Breast epithelium (tissue), 4 donors: ENCODE data around the gene LNX1. TPM values are rescaled to one million over a fixed set of nuclear protein-coding genes. Genes with fewer than 3 reads are reported as not detected.

ENCODE experiments used
- DNase-seq, 2 donors: peaks; one replicate each; pipeline ENCODE4 v3.0.0-alpha.2; 2019; ENCODE audit warnings: low spot score in 2 of 2
- H3K27ac ChIP-seq, 2 donors: fragments of 200-600 bp; sonication (generic) in 1 of 2; one replicate each; pipeline ENCODE4 v1.5.1; 2016 to 2019; ENCODE audit warnings: mild to moderate bottlenecking in 1 of 2
- H3K27me3 ChIP-seq, 2 donors: fragments of 200-600 bp; sonication (generic) in 1 of 2; one replicate each; pipeline versions ENCODE4 v1.5.1 to v1.6.0; 2017 to 2019; ENCODE audit warnings: control low read depth in 1 of 2, mild to moderate bottlenecking in 1 of 2
- H3K36me3 ChIP-seq: fragments of 200-600 bp; one replicate; pipeline ENCODE4 v1.5.1; 2019
- H3K4me1 ChIP-seq, 2 donors: fragments of 200-600 bp; sonication (generic); one replicate each; pipeline ENCODE4 v1.5.1; 2016 to 2019; ENCODE audit warnings: control low read depth in 1 of 2
- H3K4me3 ChIP-seq, 3 donors: fragments of 200-600 bp; sonication (generic); 1 replicate in 2 of 3; 2 replicates in 1 of 3; pipeline ENCODE4 v1.5.1; 2016 to 2019; ENCODE audit warnings: mild to moderate bottlenecking in 3 of 3, moderate library complexity in 2 of 3
- H3K9me3 ChIP-seq, 2 donors: fragments of 200-600 bp; sonication (generic) in 1 of 2; one replicate each; pipeline ENCODE4 v1.5.1; 2016 to 2019; ENCODE audit warnings: control low read depth in 1 of 2
- CTCF ChIP-seq, 3 donors: fragments of 450-650 bp; IDR thresholded peaks; one replicate each; pipeline ENCODE4 v1.5.1; 2016 to 2017; ENCODE audit warnings: antibody characterized with exemption in 3 of 3, mild to moderate bottlenecking in 3 of 3, moderate library complexity in 3 of 3
- POLR2A ChIP-seq: fragments of 450-650 bp; IDR thresholded peaks from one replicate; pipeline ENCODE4 v1.6.1; 2016; ENCODE audit warnings: antibody characterized with exemption, mild to moderate bottlenecking, moderate library complexity
- POLR2AphosphoS5 ChIP-seq, 3 donors: sonication (generic); formaldehyde crosslinking; IDR thresholded peaks; one replicate each; pipeline ENCODE4 v1.6.1; 2017; ENCODE audit warnings: antibody characterized with exemption in 3 of 3
- intact Hi-C: fragments of 100-400 bp; cut with DNase I; formaldehyde crosslinking; loops from one replicate; pipeline ENCODE4 v1.15.1; 2023; ENCODE audit warnings: low total_unique reads
- total RNA-seq, 3 donors: library from RNA; depleted of rRNA; stranded (reverse); fragments of >200 nt; gene quantifications; one replicate each; pipeline ENCODE4 v1.1.0, GENCODE V29; 2016

The LNX1 gene
- total RNA-seq, 3 donors from 2014 or later = 19.7 to 22.6 (median 22.5) TPM

GRCh38 chr4:53622739-53623151, 31.5 kb upstream of the LNX1 start:
- TF ChIP-seq POLR2A (no peak), CTCF (IDR thresholded peaks at IDR 0.05) (no peak), POLR2AphosphoS5 (IDR thresholded peaks at IDR 0.05) (no peak)
- no peak overlapping the region for H3K27ac ChIP-seq
- H3K4me1 ChIP-seq = no peaks in the 10 kb centered on the region
- no peak for DNase-seq
- no peak overlapping the region for H3K4me3 ChIP-seq
- no peaks in the 10 kb centered on the region for H3K36me3 ChIP-seq
- no peaks in the 10 kb centered on the region for H3K9me3 ChIP-seq
- intact Hi-C loops = no loop called here
- H3K27me3 ChIP-seq = no peaks in the 10 kb centered on the region

- H3K4me3 ChIP-seq = no peak overlapping the region
- H3K4me1 ChIP-seq = no peaks in the 10 kb centered on the region
- no peaks in the 10 kb centered on the region for H3K36me3 ChIP-seq
- H3K27me3 ChIP-seq = no peaks in the 10 kb centered on the region
- no peaks in the 10 kb centered on the region for H3K9me3 ChIP-seq
- no peak overlapping the region for H3K27ac ChIP-seq
- intact Hi-C loops = no loop called here
- no peak for DNase-seq
- TF ChIP-seq CTCF (IDR thresholded peaks at IDR 0.05) = no peak
- no peak for TF ChIP-seq POLR2AphosphoS5 (IDR thresholded peaks at IDR 0.05)
- no peak for TF ChIP-seq POLR2A
Observed at GRCh38 chr4:53620956-53621355, 29.7 kb upstream of the LNX1 start.

- intact Hi-C loops = no loop called here
- H3K4me1 ChIP-seq = no peaks in the 10 kb centered on the region
- H3K27ac ChIP-seq = no peak overlapping the region
- H3K9me3 ChIP-seq = no peaks in the 10 kb centered on the region
- TF ChIP-seq POLR2AphosphoS5 (IDR thresholded peaks at IDR 0.05) = no peak
- no peak for TF ChIP-seq CTCF (IDR thresholded peaks at IDR 0.05)
- TF ChIP-seq POLR2A = no peak
- no peaks in the 10 kb centered on the region for H3K36me3 ChIP-seq
- H3K27me3 ChIP-seq = no peaks in the 10 kb centered on the region
- no peak for DNase-seq
- no peak overlapping the region for H3K4me3 ChIP-seq
Observed at GRCh38 chr4:53619431-53619830, 28.1 kb upstream of the LNX1 start.

GRCh38 chr4:53618321-53618720, 27.0 kb upstream of the LNX1 start:
- H3K9me3 ChIP-seq = no peaks in the 10 kb centered on the region
- no peak for DNase-seq
- H3K4me1 ChIP-seq = no peaks in the 10 kb centered on the region
- H3K36me3 ChIP-seq = no peaks in the 10 kb centered on the region
- no peak overlapping the region for H3K27ac ChIP-seq
- no peak overlapping the region for H3K4me3 ChIP-seq
- TF ChIP-seq CTCF (IDR thresholded peaks at IDR 0.05) (no peak), POLR2A (no peak), POLR2AphosphoS5 (IDR thresholded peaks at IDR 0.05) (no peak)
- intact Hi-C loops = no loop called here
- H3K27me3 ChIP-seq = no peaks in the 10 kb centered on the region

GRCh38 chr4:53617101-53617680, 25.9 kb upstream of the LNX1 start:
- Histone ChIP-seq H3K27me3 (no peaks in the 10 kb centered on the region), H3K4me1 (no peaks in the 10 kb centered on the region), H3K4me3 (no peak overlapping the region), H3K36me3 (no peaks in the 10 kb centered on the region), H3K9me3 (no peaks in the 10 kb centered on the region), H3K27ac (no peak overlapping the region)
- intact Hi-C loops = no loop called here
- no peak for DNase-seq
- TF ChIP-seq POLR2A (no peak), POLR2AphosphoS5 (IDR thresholded peaks at IDR 0.05) (no peak), CTCF (IDR thresholded peaks at IDR 0.05) (no peak)
